GM12873 (cell line): ENCODE results near the gene TAAR1.

Experiments used
- TF ChIP-seq, protein P1 (sequence below): IDR thresholded peaks from 2 replicates; pipeline ENCODE4 v1.5.1; 2012; ENCODE audit warnings: low read depth, mild to moderate bottlenecking, moderate library complexity, low read length, control low read depth; ENCODE audit not compliant: insufficient read depth; ENCODE audit errors: missing control alignments

TAAR1 gene

GRCh38 chr6:132690678-132691077 is 31.7 kb upstream of the TAAR1 start:
- TF ChIP-seq, protein P1, sequence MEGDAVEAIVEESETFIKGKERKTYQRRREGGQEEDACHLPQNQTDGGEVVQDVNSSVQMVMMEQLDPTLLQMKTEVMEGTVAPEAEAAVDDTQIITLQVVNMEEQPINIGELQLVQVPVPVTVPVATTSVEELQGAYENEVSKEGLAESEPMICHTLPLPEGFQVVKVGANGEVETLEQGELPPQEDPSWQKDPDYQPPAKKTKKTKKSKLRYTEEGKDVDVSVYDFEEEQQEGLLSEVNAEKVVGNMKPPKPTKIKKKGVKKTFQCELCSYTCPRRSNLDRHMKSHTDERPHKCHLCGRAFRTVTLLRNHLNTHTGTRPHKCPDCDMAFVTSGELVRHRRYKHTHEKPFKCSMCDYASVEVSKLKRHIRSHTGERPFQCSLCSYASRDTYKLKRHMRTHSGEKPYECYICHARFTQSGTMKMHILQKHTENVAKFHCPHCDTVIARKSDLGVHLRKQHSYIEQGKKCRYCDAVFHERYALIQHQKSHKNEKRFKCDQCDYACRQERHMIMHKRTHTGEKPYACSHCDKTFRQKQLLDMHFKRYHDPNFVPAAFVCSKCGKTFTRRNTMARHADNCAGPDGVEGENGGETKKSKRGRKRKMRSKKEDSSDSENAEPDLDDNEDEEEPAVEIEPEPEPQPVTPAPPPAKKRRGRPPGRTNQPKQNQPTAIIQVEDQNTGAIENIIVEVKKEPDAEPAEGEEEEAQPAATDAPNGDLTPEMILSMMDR: no peak

DNA sequence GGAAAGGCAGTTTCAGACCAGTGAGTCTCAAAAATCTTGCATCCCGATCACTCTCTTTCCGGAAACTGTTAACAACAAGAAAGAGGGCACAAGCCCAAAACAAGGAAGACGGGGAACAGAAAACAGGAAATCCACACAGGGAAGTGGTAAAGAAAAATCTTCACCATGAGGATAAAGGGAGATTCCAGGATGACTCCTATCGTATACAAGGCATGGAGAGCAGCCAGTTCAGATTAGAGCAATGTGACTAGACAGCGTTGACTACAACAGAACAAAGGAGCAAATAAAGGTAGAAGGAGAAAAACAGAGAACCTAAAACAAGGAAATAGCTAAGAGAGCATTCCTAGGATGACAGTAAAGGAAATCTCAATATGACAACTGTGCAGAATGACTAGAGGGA is 28.3 kb upstream of the TAAR1 start:
- TF ChIP-seq, protein P1: no peak

- TF ChIP-seq, protein P1: no peak
Observed at GRCh38 chr6:132686531-132686930, 27.5 kb upstream of the TAAR1 start.

GRCh38 chr6:132685009-132685408 is 26.0 kb upstream of the TAAR1 start:
- TF ChIP-seq, protein P1: no peak

DNA sequence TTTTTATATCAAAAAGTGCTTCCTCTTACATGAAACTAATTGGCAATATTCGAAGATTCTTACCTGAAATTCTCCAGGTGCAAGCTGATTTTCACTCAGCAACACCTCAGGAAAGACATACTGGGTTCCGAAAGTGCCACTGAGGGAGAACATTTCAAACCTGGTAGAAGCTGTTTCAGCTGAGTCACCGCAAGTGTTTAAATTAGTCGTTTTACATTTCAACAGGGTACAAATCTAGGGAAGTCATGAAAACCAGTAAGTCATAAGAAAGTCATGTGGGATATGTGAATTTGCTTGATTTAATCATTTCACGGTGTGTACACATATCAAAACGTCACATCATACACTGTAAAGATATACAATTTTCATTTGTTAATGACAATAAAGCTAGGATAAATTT is 25.3 kb upstream of the TAAR1 start:
- TF ChIP-seq, protein P1: no peak

- TF ChIP-seq, protein P1: no peak
Observed at GRCh38 chr6:132683543-132683942, 24.6 kb upstream of the TAAR1 start.

DNA sequence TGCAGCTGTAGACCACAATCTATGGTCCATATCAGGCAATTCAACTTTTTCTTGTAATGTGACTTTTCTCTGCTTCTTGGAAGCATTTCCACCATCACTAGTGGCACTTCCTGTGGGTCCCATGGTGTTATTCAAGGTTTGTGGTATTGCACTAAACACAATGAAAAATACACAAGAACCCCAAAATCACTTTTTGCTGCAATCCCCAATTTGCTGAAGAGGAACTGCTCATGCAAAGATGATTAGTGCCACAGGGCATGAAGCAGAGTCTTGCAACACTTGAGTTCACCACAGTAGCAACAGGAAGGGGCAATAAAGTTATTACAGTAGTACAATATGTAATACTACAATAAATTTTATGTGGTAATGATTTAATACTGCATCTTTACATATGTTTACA is 16.8 kb upstream of the TAAR1 start:
- TF ChIP-seq, protein P1: no peak
